ENCODE results near the gene NKTR. TPM values are rescaled to one million over a fixed set of nuclear protein-coding genes. Genes with fewer than 3 reads are reported as not detected.
"Not testable (repeated sequence)": the region's sequence is repeated elsewhere in the genome, so short reads cannot be mapped to it uniquely, and the experiment has no call there.

The NKTR gene
- total and polyA plus RNA-seq, 2 of the 13 experiments (the other 11 are each of a cell fraction or from before 2014, with no cell fraction given): 41.3 to 59.6 TPM

GRCh38 chr3:42578054-42578453 is 22.4 kb upstream of the NKTR start:
- no peak overlapping the region for H3K27ac ChIP-seq (ENCODE audit: extremely low read length, insufficient read depth, low read length)
- no peak for ATAC-seq
- no peaks in the 10 kb centered on the region for H3K27me3 ChIP-seq (ENCODE audit: control insufficient read depth in 1 of 2, insufficient read depth in 2 of 2, low read length in 2 of 2)
- TF ChIP-seq ZNF501 (CRISPR knock-in tag; IDR thresholded peaks at IDR 0.05): no peak
- no peak for TF ChIP-seq ZMYM4 (CRISPR knock-in tag; IDR thresholded peaks at IDR 0.05)
- TF ChIP-seq ZFAT (CRISPR knock-in tag; conservative IDR thresholded peaks at IDR 0.05): no peak
- no peak for TF ChIP-seq SMAD3 (CRISPR knock-in tag; IDR thresholded peaks at IDR 0.05)
- no peak for TF ChIP-seq BORCS8-MEF2B (CRISPR knock-in tag; IDR thresholded peaks at IDR 0.05)
- TF ChIP-seq ZBTB7A (CRISPR knock-in tag; IDR thresholded peaks at IDR 0.05): no peak
- H3K4me2 ChIP-seq (ENCODE audit: low read depth, low read length): no peak overlapping the region
- H3K79me2 ChIP-seq (ENCODE audit: insufficient read depth, low read length): peaks cover 46% of the 10 kb centered on the region
- no peak overlapping the region for H2AFZ ChIP-seq (ENCODE audit: low read length)
- no peak overlapping the region for H3K4me3 ChIP-seq (replicated peaks in 1 of 3; ENCODE audit: insufficient read depth in 1 of 3, low read depth in 2 of 3, low read length in 3 of 3)
- CTCF ChIA-PET (ENCODE audit: low intra/inter-chr PET ratio, low total read pairs): no interaction called here
- no peak overlapping the region for H3K9ac ChIP-seq (ENCODE audit: insufficient read depth, low read depth, low read length)
- no peaks in the 10 kb centered on the region for H3K36me3 ChIP-seq (replicated peaks in 1 of 2; ENCODE audit: control insufficient read depth in 1 of 2, insufficient read depth in 2 of 2, low read length in 2 of 2)
- no peak for FAIRE-seq
- whole genome bisulfite sequencing (ENCODE audit: low lambda C conversion rate): 95% methylated on average over 4 of the region's 4 CpGs
- no peaks in the 10 kb centered on the region for H3K9me3 ChIP-seq (ENCODE audit: low read length)
- no peak for DNase-seq (ENCODE audit: low spot score)
- no peaks in the 10 kb centered on the region for H4K20me1 ChIP-seq (ENCODE audit: insufficient read depth, low read length)
- H3K4me1 ChIP-seq (ENCODE audit: insufficient read depth, low read length): peaks cover 26% of the 10 kb centered on the region
- POLR2A ChIA-PET: no interaction called here
- intact Hi-C loops (cut with micrococcal nuclease; ENCODE audit: unreplicated experiment): no loop called here
- in situ Hi-C loops (cut with HindIII; ENCODE audit: extremely low pct_ligation_motif_present, low pct_unique_long_range_greater_than_20kb): no loop called here
- BruUV-seq (replicated peaks): no TSS peak

GRCh38 chr3:42579346-42579745 is 21.1 kb upstream of the NKTR start:
- BruUV-seq (replicated peaks); H3K9me3 ChIP-seq (ENCODE audit: low read length); H3K36me3 ChIP-seq (replicated peaks in 1 of 2; ENCODE audit: control insufficient read depth in 1 of 2, insufficient read depth in 2 of 2, low read length in 2 of 2); FAIRE-seq; H2AFZ ChIP-seq (ENCODE audit: low read length); H3K27ac ChIP-seq (ENCODE audit: extremely low read length, insufficient read depth, low read length); DNase-seq (ENCODE audit: low spot score); CTCF ChIA-PET (ENCODE audit: low intra/inter-chr PET ratio, low total read pairs); H4K20me1 ChIP-seq (ENCODE audit: insufficient read depth, low read length); intact Hi-C loops (cut with micrococcal nuclease; ENCODE audit: unreplicated experiment); in situ Hi-C loops (cut with HindIII; ENCODE audit: extremely low pct_ligation_motif_present, low pct_unique_long_range_greater_than_20kb); H3K4me3 ChIP-seq (replicated peaks in 1 of 3; ENCODE audit: insufficient read depth in 1 of 3, low read depth in 2 of 3, low read length in 3 of 3); H3K4me2 ChIP-seq (ENCODE audit: low read depth, low read length); H3K27me3 ChIP-seq (ENCODE audit: control insufficient read depth in 1 of 2, insufficient read depth in 2 of 2, low read length in 2 of 2); ATAC-seq; H3K9ac ChIP-seq (ENCODE audit: insufficient read depth, low read depth, low read length): not testable (repeated sequence)
- peaks cover 33% of the 10 kb centered on the region for H3K4me1 ChIP-seq (ENCODE audit: insufficient read depth, low read length)
- WGBS (ENCODE audit: low lambda C conversion rate): 98% methylated on average over 4 of the region's 4 CpGs
- peaks cover 46% of the 10 kb centered on the region for H3K79me2 ChIP-seq (ENCODE audit: insufficient read depth, low read length)
- POLR2A ChIA-PET: interaction anchor here (1.2 to 1.3 kb wide), 2 partner anchors 11 to 21 kb away, joined by 3 to 4 read pairs; partner anchors contain the start of genes NKTR and SS18L2
